NB4 (cell line): Measurements from ENCODE around the gene GABRQ.

ENCODE experiments used
- MYC ChIP-seq: IDR thresholded peaks from 2 replicates; pipeline ENCODE4 v1.6.1; 2011; ENCODE audit warnings: low read depth, low read length
- POLR2A ChIP-seq: IDR thresholded peaks from 2 replicates; pipeline ENCODE4 v1.6.1; 2011; ENCODE audit warnings: mild to moderate bottlenecking; ENCODE audit not compliant: insufficient read length; ENCODE audit errors: extremely low read depth
- TF ChIP-seq, protein P1 (sequence below): IDR thresholded peaks from one replicate; pipeline ENCODE4 v1.5.1; 2012; ENCODE audit warnings: low read depth, low read length
- TF ChIP-seq, protein P2 (sequence below): IDR thresholded peaks from 2 replicates; pipeline ENCODE4 v1.6.1; 2011; ENCODE audit warnings: low read depth, low read length

DNA sequence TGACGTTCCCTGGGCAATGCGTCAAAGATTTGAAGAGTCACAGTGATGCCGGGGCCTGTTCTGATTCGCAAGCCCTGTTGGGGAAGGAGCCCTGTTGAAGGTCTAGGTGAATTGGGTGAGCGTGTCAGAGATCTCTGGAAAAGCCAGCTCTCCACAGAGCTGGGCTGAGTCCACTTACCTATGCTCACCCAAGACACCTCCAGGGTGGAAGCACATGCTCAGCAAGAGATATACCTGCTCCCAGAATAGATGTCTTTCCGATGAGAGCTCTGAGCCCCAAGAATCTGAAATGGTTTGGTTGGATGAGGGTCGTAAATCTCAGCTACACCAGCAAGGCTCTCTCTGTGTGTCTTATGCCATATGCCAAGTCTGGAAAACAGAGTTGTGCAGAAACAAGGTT, 1.7 kb downstream of the GABRQ start:
- TF ChIP-seq, protein P1, sequence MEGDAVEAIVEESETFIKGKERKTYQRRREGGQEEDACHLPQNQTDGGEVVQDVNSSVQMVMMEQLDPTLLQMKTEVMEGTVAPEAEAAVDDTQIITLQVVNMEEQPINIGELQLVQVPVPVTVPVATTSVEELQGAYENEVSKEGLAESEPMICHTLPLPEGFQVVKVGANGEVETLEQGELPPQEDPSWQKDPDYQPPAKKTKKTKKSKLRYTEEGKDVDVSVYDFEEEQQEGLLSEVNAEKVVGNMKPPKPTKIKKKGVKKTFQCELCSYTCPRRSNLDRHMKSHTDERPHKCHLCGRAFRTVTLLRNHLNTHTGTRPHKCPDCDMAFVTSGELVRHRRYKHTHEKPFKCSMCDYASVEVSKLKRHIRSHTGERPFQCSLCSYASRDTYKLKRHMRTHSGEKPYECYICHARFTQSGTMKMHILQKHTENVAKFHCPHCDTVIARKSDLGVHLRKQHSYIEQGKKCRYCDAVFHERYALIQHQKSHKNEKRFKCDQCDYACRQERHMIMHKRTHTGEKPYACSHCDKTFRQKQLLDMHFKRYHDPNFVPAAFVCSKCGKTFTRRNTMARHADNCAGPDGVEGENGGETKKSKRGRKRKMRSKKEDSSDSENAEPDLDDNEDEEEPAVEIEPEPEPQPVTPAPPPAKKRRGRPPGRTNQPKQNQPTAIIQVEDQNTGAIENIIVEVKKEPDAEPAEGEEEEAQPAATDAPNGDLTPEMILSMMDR, result no peak
- TF ChIP-seq, protein P2, sequence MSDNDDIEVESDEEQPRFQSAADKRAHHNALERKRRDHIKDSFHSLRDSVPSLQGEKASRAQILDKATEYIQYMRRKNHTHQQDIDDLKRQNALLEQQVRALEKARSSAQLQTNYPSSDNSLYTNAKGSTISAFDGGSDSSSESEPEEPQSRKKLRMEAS, result no peak
- TF ChIP-seq POLR2A (no peak), MYC (no peak)
